Fibroblast of pulmonary artery (primary cell): ENCODE results near the gene FIGLA.

Source experiments
- DNase-seq: peaks from one replicate; pipeline ENCODE4 v3.0.0-alpha.2; 2010; ENCODE audit warnings: low read depth
- H3K4me3 ChIP-seq: replicated peaks from 2 replicates; pipeline ENCODE4 v1.5.1; 2011; ENCODE audit warnings: low read depth, mild to moderate bottlenecking, control low read depth, low read length, moderate library complexity
- TF ChIP-seq, protein P1 (sequence below): IDR thresholded peaks from 2 replicates; pipeline ENCODE4 v1.5.1; 2011; ENCODE audit warnings: mild to moderate bottlenecking, control low read depth, low read length, inconsistent platforms; ENCODE audit errors: missing control alignments

The FIGLA gene

GRCh38 chr2:70776266-70776665 is 14.2 kb downstream of the FIGLA start:
- DNase-seq: no peak
- H3K4me3 ChIP-seq: no peak overlapping the region
- TF ChIP-seq, protein P1, sequence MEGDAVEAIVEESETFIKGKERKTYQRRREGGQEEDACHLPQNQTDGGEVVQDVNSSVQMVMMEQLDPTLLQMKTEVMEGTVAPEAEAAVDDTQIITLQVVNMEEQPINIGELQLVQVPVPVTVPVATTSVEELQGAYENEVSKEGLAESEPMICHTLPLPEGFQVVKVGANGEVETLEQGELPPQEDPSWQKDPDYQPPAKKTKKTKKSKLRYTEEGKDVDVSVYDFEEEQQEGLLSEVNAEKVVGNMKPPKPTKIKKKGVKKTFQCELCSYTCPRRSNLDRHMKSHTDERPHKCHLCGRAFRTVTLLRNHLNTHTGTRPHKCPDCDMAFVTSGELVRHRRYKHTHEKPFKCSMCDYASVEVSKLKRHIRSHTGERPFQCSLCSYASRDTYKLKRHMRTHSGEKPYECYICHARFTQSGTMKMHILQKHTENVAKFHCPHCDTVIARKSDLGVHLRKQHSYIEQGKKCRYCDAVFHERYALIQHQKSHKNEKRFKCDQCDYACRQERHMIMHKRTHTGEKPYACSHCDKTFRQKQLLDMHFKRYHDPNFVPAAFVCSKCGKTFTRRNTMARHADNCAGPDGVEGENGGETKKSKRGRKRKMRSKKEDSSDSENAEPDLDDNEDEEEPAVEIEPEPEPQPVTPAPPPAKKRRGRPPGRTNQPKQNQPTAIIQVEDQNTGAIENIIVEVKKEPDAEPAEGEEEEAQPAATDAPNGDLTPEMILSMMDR: no peak

DNA sequence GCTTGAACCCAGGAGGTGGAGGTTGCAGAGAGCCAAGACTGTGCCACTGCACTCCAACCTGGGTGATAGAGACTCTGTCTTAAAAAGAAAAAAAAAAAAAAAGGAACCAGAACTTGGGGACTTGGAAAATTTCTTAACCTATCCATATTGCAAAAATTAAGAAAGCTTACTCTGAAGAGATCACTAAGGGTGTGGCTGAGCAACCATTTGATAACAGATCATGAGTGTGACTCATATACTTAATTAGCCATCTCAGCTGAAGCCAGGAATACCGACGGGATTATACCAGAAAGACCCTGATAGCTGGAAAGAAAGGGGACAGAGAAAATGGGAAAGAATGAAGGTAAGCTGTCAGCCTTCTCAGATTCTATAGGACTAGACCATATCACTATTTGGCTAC is 15.3 kb downstream of the FIGLA start:
- no peak overlapping the region for H3K4me3 ChIP-seq
- no peak for DNase-seq
- TF ChIP-seq, protein P1: no peak

DNA sequence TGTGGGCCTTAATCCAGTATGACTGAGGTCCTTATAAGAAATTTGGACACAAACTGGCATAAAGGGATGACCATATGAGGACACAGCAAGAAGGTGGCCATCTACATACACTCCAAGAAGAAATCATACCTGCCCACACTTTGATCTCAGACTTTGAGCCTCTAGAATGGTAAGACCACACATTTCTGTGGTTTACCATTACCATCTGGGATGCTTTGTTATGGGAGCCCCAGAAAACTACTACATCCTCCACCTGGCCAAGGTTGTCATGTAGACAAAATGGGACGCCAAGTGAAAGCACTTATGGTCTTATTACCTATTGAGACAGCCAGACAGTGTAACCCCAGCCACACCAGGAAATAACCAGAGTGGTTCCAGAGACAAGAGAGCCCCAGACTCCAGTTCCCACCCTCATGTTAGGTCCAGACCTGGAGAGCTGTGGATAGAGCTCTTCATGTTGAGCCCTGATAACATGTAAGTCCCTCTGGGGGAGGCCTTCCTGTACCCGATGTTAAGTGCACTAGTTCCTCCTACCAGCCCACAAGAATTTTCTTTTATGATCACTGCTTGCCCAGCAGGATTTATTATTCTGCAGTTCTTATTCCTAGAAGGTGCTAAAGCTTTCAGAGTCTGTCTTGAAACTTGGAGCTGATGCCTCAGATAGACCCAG is 17.8 kb downstream of the FIGLA start:
- TF ChIP-seq, protein P1: no peak
- DNase-seq: no peak

DNA sequence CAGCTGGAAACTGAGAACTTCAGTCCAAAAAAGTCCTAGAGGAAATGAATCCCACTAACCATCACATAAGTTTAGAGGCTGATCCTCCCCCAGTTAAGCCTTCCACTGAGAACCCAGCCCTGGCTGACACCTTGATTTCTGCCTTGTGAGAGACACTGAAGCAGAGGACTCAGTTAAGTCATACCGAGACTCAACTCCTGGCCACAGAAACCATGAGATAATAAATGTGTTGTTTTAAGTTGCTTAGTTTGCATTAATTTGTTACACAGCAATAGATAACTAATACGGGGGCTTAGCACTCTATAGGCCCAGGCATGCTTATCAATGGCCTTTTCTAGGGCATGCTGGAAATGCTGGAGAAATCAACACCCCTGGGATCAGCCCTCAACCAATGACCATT is 19.0 kb downstream of the FIGLA start:
- DNase-seq: no peak
- TF ChIP-seq, protein P1: no peak
- H3K4me3 ChIP-seq: no peak overlapping the region

More for the DNA sequence above, 17.8 kb downstream of the FIGLA start:
- H3K4me3 ChIP-seq: no peak overlapping the region

GRCh38 chr2:70769450-70769849 is 21.0 kb downstream of the FIGLA start:
- no peak for DNase-seq
- TF ChIP-seq, protein P1: no peak
- no peak overlapping the region for H3K4me3 ChIP-seq

DNA sequence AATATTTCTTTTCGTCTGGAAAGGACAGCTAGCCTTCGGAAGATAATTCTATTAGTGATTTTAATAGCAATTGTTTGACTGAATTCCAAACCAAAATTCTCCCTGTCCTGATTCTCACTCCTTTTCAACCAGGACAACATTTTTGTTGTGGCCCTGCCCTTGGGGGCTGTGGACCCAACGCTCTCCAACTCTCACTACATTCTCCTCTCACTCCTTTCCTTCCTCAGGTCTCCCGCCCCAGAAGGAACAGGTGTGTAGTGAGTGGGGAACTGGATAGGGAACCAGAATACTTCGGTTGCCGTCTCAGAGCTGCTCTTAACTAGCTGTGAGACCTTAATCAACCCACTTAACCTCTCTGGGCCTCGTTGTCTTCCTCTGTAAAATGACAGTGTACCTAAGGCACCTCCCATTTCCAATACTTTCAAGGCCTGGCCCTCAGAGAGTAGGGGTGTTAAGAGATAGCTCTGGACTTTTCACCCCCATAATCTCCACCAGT is 21.8 kb downstream of the FIGLA start:
- H3K4me3 ChIP-seq: no peak overlapping the region
- TF ChIP-seq, protein P1: no peak
- no peak for DNase-seq
